Measurements from ENCODE around the gene FBP1.

Gene FBP1

DNA sequence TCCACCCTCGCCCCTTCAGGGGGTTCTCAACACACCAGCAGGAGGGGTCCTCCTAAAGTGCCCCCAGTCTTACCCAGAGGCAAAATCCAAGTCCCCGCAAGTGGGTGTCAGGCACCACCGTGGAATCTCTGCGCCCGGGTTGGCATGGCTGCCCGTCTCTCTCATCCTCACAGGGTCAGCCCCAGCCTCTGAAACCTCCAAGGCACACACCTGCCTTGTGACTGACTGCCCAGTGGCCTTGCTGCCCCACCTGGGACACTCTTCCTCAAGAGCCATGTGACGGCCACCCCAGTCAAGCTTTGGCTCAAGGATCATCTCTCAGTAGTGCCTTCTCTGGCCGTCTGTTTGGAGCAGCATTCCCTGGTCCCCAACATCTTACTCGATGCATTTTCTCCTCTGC is 50.6 kb downstream of the FBP1 start:
- no peak for DNase-seq (ENCODE audit: low read depth)
- no peak overlapping the region for H3K4me3 ChIP-seq (ENCODE audit: control insufficient read depth, low read depth, low read length)
- TF ChIP-seq, protein P1, sequence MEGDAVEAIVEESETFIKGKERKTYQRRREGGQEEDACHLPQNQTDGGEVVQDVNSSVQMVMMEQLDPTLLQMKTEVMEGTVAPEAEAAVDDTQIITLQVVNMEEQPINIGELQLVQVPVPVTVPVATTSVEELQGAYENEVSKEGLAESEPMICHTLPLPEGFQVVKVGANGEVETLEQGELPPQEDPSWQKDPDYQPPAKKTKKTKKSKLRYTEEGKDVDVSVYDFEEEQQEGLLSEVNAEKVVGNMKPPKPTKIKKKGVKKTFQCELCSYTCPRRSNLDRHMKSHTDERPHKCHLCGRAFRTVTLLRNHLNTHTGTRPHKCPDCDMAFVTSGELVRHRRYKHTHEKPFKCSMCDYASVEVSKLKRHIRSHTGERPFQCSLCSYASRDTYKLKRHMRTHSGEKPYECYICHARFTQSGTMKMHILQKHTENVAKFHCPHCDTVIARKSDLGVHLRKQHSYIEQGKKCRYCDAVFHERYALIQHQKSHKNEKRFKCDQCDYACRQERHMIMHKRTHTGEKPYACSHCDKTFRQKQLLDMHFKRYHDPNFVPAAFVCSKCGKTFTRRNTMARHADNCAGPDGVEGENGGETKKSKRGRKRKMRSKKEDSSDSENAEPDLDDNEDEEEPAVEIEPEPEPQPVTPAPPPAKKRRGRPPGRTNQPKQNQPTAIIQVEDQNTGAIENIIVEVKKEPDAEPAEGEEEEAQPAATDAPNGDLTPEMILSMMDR (IDR thresholded peaks at IDR 0.05; ENCODE audit: control insufficient read depth, insufficient read depth, low read depth, low read length, missing control alignments) = no peak

DNA sequence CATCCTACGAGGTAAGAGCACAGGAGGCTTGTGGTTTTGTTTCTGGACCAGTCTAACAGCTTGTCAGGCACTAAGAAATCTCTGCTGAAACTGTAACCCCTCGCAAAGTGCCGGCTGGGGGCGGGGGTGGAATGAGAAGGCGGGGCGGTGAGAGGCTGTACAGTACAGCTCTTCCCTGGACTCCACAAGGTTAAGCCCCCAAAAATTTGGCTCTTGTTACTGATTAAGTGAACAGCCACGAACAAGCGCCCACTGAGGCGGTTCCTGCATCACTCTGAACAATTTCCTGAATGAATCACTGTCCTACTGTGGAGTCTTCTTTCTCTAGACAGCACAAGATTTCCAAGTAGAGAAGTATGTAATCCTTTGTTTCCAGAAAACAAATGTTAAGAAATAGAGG is 52.5 kb downstream of the FBP1 start:
- TF ChIP-seq, protein P1 (IDR thresholded peaks at IDR 0.05; ENCODE audit: control insufficient read depth, insufficient read depth, low read depth, low read length, missing control alignments) = no peak
- DNase-seq (ENCODE audit: low read depth) = peak; percentile 14
- H3K4me3 ChIP-seq (ENCODE audit: control insufficient read depth, low read depth, low read length) = peak overlapping the region; percentile 22

DNA sequence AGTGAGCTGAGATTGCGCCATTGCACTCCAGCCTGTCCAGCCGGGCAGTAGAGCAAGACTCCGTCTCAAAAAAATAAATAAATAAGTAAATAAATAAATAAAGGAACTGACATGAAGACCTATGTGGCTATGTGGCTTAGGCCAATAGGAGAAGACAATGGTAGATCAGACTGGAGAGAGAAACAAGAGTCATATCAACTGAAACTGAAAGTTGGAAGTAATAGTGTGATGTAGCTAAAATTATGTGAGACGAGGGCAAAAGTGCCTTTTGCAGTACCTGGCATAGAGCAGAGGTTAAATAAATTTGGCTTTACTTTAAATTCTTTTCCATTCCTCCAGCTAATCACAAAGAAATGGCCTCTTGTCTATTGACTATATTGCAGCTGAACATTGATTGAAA is 53.0 kb downstream of the FBP1 start:
- no peak overlapping the region for H3K4me3 ChIP-seq (ENCODE audit: control insufficient read depth, low read depth, low read length)
- TF ChIP-seq, protein P1 (IDR thresholded peaks at IDR 0.05; ENCODE audit: control insufficient read depth, insufficient read depth, low read depth, low read length, missing control alignments) = no peak
- DNase-seq (ENCODE audit: low read depth) = no peak

DNA sequence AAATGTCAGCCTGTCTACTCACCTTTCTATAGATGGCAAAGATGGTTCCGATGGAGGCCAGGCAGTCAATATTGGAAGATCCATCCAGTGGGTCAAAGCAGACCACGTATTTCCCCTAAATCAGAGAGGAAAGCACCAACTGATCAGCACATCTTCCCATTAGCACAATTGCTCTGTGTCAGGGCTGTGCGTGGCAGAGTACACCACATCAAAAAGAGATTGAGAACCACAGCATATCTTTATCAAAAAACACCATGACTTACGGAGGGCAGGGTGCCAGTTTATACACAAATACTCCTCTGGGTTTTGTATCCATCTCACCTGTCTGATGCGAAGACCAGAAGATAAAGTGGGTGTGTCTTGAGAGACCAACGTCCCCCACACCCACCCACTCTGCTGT is 54.8 kb downstream of the FBP1 start:
- TF ChIP-seq, protein P1 (IDR thresholded peaks at IDR 0.05; ENCODE audit: control insufficient read depth, insufficient read depth, low read depth, low read length, missing control alignments) = no peak
- no peak for DNase-seq (ENCODE audit: low read depth)
- H3K4me3 ChIP-seq (ENCODE audit: control insufficient read depth, low read depth, low read length) = no peak overlapping the region

DNA sequence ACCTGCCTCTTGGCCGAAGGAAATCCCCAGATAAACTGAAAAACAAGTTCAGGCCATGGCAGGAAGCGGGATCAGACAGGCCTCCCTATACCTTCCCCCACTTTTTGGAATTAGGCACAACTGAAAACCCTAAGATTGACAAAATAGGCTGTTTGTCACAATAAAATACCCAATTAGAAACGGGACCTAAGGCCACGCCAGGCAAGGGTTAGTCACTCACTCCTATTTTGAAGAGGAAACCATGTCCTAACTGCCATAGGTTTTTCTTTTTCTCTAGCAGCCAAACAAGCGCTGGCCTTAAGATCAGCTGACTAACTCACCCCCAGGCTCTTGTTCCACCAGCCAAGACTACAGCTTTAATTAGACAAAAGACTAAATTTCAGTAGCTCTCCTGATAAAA is 57.6 kb downstream of the FBP1 start:
- TF ChIP-seq, protein P1 (IDR thresholded peaks at IDR 0.05; ENCODE audit: control insufficient read depth, insufficient read depth, low read depth, low read length, missing control alignments) = no peak
- no peak overlapping the region for H3K4me3 ChIP-seq (ENCODE audit: control insufficient read depth, low read depth, low read length)
- no peak for DNase-seq (ENCODE audit: low read depth)

DNA sequence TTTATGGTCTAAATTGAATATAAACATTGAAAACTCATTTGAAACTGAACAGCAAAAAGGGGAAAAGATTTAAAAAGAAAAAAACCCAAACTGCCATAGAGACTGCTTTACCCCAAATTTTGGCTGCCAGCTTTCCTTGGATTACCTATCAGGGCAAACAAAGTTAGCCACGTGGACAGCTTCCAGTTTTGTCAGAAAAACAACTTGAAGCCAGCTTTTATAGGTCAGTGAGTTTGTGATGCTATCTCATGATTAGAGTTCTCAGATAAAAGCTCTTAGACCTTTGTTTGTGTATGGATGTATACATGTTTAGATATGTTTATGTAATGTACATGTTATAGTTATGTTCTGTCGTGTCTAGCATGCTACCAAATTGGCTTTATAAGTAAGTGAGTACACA is 61.7 kb downstream of the FBP1 start:
- no peak for DNase-seq (ENCODE audit: low read depth)
- H3K4me3 ChIP-seq (ENCODE audit: control insufficient read depth, low read depth, low read length) = no peak overlapping the region
- TF ChIP-seq, protein P1 (IDR thresholded peaks at IDR 0.05; ENCODE audit: control insufficient read depth, insufficient read depth, low read depth, low read length, missing control alignments) = no peak

DNA sequence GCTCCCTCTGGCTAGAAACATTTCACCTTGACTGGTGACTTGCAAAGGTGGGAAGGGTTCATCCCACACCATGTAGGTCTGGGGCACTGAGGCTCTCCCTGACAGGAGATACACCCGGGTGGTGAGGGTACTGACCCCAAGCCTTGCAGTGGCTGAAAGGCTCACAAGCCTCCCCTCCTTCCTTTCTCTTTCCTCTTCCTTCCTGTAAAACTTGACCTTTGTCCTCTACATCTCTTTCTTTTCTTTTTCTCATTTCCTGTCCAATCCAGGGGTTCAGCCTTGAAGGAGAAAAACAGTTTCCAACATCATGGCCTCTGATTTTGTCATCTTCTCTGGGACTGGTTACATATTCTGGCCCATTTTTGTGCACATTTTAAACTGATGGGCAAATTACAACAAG is 62.3 kb downstream of the FBP1 start:
- TF ChIP-seq, protein P1 (IDR thresholded peaks at IDR 0.05; ENCODE audit: control insufficient read depth, insufficient read depth, low read depth, low read length, missing control alignments) = no peak
- no peak for DNase-seq (ENCODE audit: low read depth)
- no peak overlapping the region for H3K4me3 ChIP-seq (ENCODE audit: control insufficient read depth, low read depth, low read length)
